ENCODE measurements around the gene ZNF664. TPM values are rescaled to one million over a fixed set of nuclear protein-coding genes. Genes with fewer than 3 reads are reported as not detected.

The ZNF664 gene
- total RNA-seq, 6 experiments from 2014 or later = 37.3 to 46.5 (median 43.2) TPM

DNA sequence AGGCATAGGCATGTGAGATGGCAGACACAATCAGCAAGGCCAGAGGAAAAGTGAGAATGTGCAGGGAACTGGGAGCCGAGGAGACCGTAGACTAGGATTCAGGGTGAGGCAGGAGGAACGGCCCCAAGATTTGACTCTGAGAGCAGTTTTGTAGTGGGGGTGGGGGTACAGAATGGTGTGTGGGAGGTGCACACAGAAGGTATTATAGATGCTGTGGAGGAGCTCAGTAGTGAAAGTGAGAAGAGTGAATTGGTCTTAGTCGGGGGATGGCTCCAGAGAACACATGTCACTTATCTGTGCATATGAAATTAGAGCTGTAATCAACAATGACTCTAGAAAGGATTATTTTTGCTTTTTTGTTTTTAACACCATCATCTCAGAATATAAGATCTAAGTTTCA, 11.9 kb downstream of the ZNF664 start:
- H3K36me3 ChIP-seq = no peaks in the 10 kb centered on the region
- no peak for ATAC-seq
- H3K9me3 ChIP-seq = no peaks in the 10 kb centered on the region
- no peaks in the 10 kb centered on the region for H3K27me3 ChIP-seq
- no peak overlapping the region for H3K27ac ChIP-seq
- H3K4me3 ChIP-seq = no peak overlapping the region
- H3K4me1 ChIP-seq = peaks cover 0 to 6% (median 0%) of the 10 kb centered on the region in 4 donors
- TF ChIP-seq, protein P1, sequence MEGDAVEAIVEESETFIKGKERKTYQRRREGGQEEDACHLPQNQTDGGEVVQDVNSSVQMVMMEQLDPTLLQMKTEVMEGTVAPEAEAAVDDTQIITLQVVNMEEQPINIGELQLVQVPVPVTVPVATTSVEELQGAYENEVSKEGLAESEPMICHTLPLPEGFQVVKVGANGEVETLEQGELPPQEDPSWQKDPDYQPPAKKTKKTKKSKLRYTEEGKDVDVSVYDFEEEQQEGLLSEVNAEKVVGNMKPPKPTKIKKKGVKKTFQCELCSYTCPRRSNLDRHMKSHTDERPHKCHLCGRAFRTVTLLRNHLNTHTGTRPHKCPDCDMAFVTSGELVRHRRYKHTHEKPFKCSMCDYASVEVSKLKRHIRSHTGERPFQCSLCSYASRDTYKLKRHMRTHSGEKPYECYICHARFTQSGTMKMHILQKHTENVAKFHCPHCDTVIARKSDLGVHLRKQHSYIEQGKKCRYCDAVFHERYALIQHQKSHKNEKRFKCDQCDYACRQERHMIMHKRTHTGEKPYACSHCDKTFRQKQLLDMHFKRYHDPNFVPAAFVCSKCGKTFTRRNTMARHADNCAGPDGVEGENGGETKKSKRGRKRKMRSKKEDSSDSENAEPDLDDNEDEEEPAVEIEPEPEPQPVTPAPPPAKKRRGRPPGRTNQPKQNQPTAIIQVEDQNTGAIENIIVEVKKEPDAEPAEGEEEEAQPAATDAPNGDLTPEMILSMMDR (IDR thresholded peaks at IDR 0.05) = no peak
- TF ChIP-seq POLR2A (IDR thresholded peaks at IDR 0.05) = no peak
- 86% methylated on average over 4 of the region's 4 CpGs for whole genome bisulfite sequencing (ENCODE audit: insufficient coverage, low coverage, low lambda C conversion rate, missing lambda C conversion rate)
- DNase-seq = no peak
- intact Hi-C loops (cut with DNase I) = loop anchor here in 1 of 2 donors (5.0 kb wide), 1 partner anchor 78 kb away; no protein-coding TSS in a partner anchor

GRCh38 chr12:123986374-123986965, 13.5 kb downstream of the ZNF664 start:
- Histone ChIP-seq H3K27me3 (no peaks in the 10 kb centered on the region), H3K36me3 (peaks cover 0 to 3% (median 0%) of the 10 kb centered on the region in 4 donors), H3K4me3 (no peak overlapping the region), H3K9me3 (no peaks in the 10 kb centered on the region), H3K27ac (no peak overlapping the region), H3K4me1 (peaks cover 0 to 21% (median 4%) of the 10 kb centered on the region in 4 donors)
- ATAC-seq (no peak), DNase-seq (no peak)
- 70% methylated on average over 3 of the region's 3 CpGs for WGBS (ENCODE audit: insufficient coverage, low coverage, low lambda C conversion rate, missing lambda C conversion rate)
- intact Hi-C loops (cut with DNase I) = loop anchor here in 1 of 2 donors (5.0 kb wide), 1 partner anchor 79 kb away; no protein-coding TSS in a partner anchor
- TF ChIP-seq, protein P1 (IDR thresholded peaks at IDR 0.05) = no peak
- TF ChIP-seq POLR2A (IDR thresholded peaks at IDR 0.05) = no peak

DNA sequence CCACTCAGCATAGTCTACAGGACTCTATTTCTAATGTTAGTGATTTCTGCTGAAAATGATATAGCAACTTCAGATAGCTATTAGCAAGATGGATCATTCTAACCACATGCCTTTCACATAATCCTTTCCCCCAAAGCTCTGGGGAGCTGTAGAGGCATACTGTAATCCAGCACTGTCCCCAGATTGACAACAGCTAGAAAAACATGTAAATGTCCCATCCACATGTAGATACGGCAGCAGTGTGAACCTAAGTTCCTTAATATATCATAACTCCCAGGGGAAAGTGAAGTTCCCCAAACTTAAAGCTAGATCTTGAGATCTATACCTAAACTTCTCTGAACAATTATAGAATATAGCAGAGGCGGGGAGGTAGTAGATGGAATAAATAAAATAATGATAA, 14.0 kb downstream of the ZNF664 start:
- TF ChIP-seq POLR2A (IDR thresholded peaks at IDR 0.05) = no peak
- TF ChIP-seq, protein P1 (IDR thresholded peaks at IDR 0.05) = no peak
- DNase-seq (no peak), ATAC-seq (no peak)
- no peaks in the 10 kb centered on the region for H3K9me3 ChIP-seq
- no peak overlapping the region for H3K27ac ChIP-seq
- H3K27me3 ChIP-seq = no peaks in the 10 kb centered on the region
- WGBS (ENCODE audit: insufficient coverage, low coverage, low lambda C conversion rate, missing lambda C conversion rate) = 73% methylated on average over 2 of the region's 2 CpGs
- intact Hi-C loops (cut with DNase I) = loop anchor here in 1 of 2 donors (5.0 kb wide), 1 partner anchor 80 kb away; no protein-coding TSS in a partner anchor
- H3K4me1 ChIP-seq = peaks cover 0 to 21% (median 4%) of the 10 kb centered on the region in 4 donors
- H3K4me3 ChIP-seq = no peak overlapping the region
- peaks cover 0 to 3% (median 0%) of the 10 kb centered on the region in 4 donors for H3K36me3 ChIP-seq

- DNase-seq = no peak
- Histone ChIP-seq H3K27me3 (no peaks in the 10 kb centered on the region), H3K36me3 (peaks cover 0 to 8% (median 0%) of the 10 kb centered on the region in 4 donors), H3K27ac (no peak overlapping the region), H3K4me1 (peaks cover 0 to 21% (median 4%) of the 10 kb centered on the region in 4 donors), H3K9me3 (no peaks in the 10 kb centered on the region), H3K4me3 (no peak overlapping the region)
- WGBS (ENCODE audit: insufficient coverage, low coverage, low lambda C conversion rate, missing lambda C conversion rate) = 66% methylated on average over 5 of the region's 5 CpGs
- peak in 1 of 4 donors; percentile 38 for ATAC-seq
- TF ChIP-seq, protein P1 (IDR thresholded peaks at IDR 0.05) = no peak
- TF ChIP-seq POLR2A (IDR thresholded peaks at IDR 0.05) = no peak
- intact Hi-C loops (cut with DNase I) = loop anchor here in 1 of 2 donors (5.0 kb wide), 1 partner anchor 82 kb away; no protein-coding TSS in a partner anchor
These were observed 16.2 kb downstream of the ZNF664 start for GRCh38 chr12:123989168-123989567.
